ENCODE data around the gene ARID5B.

DNA sequence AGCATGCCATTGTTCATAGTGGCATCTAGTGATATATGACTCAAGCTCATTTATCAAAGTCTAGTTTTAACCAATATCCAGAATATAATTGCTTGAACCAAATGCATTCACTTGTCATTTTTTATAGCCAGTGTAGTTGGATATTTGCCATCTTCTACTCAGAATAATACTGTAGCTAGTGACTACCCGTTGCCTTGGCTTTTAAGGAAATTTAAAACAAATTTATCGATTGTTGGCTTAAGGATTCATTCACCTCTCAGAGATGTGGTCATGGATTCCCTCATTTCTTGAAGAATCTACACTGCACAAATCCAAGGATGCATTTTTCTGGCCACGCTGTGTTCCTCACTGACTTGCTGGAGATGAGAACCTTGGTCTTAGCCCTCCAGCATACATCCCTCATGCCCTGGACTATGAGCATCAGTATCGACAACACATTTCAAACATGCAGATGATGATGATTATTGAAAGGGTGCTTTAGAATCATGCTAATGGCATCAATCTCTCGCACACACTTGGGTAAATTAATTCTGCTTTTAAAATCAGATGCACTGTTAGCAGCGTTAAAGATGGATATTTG is 8.8 kb downstream of the ARID5B start:
- TF ChIP-seq, protein P1, sequence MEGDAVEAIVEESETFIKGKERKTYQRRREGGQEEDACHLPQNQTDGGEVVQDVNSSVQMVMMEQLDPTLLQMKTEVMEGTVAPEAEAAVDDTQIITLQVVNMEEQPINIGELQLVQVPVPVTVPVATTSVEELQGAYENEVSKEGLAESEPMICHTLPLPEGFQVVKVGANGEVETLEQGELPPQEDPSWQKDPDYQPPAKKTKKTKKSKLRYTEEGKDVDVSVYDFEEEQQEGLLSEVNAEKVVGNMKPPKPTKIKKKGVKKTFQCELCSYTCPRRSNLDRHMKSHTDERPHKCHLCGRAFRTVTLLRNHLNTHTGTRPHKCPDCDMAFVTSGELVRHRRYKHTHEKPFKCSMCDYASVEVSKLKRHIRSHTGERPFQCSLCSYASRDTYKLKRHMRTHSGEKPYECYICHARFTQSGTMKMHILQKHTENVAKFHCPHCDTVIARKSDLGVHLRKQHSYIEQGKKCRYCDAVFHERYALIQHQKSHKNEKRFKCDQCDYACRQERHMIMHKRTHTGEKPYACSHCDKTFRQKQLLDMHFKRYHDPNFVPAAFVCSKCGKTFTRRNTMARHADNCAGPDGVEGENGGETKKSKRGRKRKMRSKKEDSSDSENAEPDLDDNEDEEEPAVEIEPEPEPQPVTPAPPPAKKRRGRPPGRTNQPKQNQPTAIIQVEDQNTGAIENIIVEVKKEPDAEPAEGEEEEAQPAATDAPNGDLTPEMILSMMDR (IDR thresholded peaks at IDR 0.05): no peak
- no peak for TF ChIP-seq POLR2A (IDR thresholded peaks at IDR 0.05)
